ENCODE results near the gene EIF4E.

DNA sequence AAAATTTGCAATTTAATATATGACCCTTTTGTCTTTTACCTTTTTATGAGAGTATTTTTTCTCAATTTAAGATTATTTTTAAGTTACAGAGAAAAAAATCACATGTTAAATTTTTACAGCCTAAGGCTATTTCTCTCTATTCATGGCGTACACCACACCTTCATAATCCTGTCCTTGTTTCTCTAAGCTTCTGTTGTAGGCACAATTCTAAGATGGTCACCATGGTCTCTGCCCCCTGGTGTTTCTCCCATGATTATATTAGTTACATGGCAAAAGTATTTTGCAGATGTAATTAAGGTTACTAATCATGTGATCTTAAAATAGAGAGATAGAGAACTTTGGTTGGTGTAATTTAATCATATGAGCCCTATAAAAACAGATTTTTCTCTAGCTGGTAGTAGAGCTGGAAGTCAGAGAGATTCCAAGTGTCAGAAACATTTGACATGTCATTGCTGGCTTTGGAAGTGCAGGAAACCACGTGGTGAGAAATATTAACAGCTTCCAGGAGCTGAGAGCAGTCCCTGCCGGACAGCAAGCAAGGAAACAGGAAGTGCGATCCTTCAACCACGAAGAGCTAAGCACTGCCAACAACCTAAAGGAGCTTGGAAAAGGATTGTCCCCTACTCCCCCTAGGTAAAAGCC, 89.8 kb downstream of the EIF4E start:
- TF ChIP-seq CTCF (conservative IDR thresholded peaks at IDR 0.05; ENCODE audit: low read length) (no peak), EZH2phosphoT487 (IDR thresholded peaks at IDR 0.05; ENCODE audit: borderline replicate concordance) (no peak)
